Esophagus squamous epithelium (tissue), 4 donors: ENCODE data around the gene RASA3.

Experiments used
- CTCF ChIP-seq, 6 experiments: fragments of 450-650 bp in 4 of 6; fragments of 200-600 bp in 2 of 6; sonication (generic) in 2 of 6; IDR thresholded peaks; one replicate each; pipeline ENCODE4 v1.5.1; 2016 to 2019; ENCODE audit warnings: antibody characterized with exemption in 6 of 6, mild to moderate bottlenecking in 4 of 6, moderate library complexity in 4 of 6
- POLR2A ChIP-seq, 4 donors: fragments of 450-650 bp; IDR thresholded peaks; one replicate each; pipeline ENCODE4 v1.6.1; 2017; ENCODE audit warnings: antibody characterized with exemption in 4 of 4, mild to moderate bottlenecking in 4 of 4, moderate library complexity in 3 of 4

GRCh38 chr13:113996081-113996911 lies 136.1 kb downstream of the RASA3 start:
- TF ChIP-seq CTCF (IDR thresholded peaks at IDR 0.05): no peak
- TF ChIP-seq POLR2A (IDR thresholded peaks at IDR 0.05): no peak
